ENCODE data around the gene ANP32A. TPM values are rescaled to one million over a fixed set of nuclear protein-coding genes. Genes with fewer than 3 reads are reported as not detected.

ANP32A gene
- 53.8 and 58.0 TPM in 2 replicates for total RNA-seq

DNA sequence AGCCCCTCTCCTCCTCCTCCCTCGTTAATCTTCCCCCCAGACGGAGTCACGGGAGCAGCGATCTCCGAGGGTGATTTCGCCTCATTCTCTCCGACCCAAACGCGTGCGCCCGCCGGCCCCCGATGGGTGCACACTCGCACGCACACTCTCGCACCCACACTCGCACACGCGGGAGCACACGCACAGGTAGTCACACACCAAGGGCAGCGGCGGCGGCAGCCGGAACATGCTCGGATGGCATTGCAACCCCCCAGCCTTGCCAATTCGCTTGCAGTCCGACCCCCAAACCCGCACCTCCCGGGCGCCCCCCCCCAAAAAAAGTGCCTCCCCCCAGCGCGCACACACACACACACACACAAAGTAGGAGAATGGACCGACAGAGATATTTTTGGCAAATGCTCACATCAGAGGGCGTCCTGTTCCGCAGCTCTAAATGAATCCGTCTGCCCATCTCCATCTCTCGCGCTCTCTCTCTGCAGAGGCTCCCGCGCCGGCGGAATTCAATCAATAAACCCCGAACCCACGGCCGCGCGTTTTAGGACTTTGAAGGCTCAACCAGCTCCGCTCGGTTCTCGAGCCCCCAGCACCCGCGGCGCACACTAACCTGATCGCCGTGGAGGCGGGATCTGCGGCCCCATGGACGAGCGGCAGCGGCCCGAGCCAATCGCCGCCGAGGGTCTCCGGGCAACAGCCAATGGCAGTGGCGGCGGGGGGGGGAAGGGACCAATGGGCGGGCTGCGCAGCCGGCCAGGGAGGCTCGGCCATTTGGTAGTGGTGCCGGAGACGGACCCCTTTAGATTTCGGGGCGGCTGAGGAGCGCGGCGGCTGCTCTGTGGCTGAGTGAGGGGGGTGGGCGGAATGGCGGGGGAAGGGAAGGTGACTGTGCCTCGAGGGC, at the start of gene ANP32A:
TSS of gene ANP32A (minus strand) at position 601 of the 895 bp plus-strand sequence. CDS start at position 457, 144 bp downstream.

Other genes starting within 250 kb of the ANP32A start
- gene CORO2B, start 241.9 kb downstream of the ANP32A start, total RNA-seq: 24.6 and 32.9 TPM in 2 replicates
- 1.7 and 9.8 TPM in 2 replicates for gene SPESP1, start 109.6 kb upstream of the ANP32A start, total RNA-seq
- 0.23 and 0.39 TPM in 2 replicates for gene NOX5, start 193.8 kb upstream of the ANP32A start, total RNA-seq